ENCODE results near the gene KANSL1.

KANSL1 gene

DNA sequence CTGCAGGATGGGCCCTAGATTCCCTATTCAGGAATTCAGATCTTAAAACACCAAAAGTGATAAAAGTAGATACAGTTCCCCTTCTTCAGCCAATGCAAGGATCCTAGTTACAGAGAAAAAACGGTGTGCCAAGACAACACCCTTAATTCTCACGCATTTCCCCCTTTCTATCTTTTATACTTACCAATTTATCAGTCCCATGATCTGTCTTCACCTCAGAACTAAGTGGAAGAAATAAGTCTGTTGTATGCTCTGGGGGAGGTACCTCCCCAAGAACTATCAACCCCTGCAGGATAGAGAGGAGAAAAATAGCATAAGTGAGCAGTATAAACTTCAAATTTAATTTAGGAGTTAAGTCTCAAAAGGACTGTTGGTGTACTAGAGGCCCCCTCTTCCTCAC, 111.0 kb downstream of the KANSL1 start:
- DNase-seq (ENCODE audit: low read depth in 2 of 2, low spot score in 1 of 2): no peak

DNA sequence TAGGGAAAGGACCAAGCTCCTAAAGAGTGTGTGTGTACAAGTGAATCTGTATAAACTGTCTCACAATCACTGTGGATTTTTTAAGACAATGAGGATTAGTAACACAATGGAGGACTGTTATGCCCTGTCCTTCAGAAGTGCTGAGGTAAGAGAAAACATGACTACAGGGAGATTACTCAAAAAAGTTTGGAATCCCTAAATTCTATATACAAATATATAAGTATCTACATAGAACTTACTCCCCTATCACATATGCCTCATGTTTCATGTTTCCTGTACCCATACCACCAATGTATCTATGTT, 112.3 kb downstream of the KANSL1 start:
- no peak for DNase-seq (ENCODE audit: low read depth in 2 of 2, low spot score in 1 of 2)

DNA sequence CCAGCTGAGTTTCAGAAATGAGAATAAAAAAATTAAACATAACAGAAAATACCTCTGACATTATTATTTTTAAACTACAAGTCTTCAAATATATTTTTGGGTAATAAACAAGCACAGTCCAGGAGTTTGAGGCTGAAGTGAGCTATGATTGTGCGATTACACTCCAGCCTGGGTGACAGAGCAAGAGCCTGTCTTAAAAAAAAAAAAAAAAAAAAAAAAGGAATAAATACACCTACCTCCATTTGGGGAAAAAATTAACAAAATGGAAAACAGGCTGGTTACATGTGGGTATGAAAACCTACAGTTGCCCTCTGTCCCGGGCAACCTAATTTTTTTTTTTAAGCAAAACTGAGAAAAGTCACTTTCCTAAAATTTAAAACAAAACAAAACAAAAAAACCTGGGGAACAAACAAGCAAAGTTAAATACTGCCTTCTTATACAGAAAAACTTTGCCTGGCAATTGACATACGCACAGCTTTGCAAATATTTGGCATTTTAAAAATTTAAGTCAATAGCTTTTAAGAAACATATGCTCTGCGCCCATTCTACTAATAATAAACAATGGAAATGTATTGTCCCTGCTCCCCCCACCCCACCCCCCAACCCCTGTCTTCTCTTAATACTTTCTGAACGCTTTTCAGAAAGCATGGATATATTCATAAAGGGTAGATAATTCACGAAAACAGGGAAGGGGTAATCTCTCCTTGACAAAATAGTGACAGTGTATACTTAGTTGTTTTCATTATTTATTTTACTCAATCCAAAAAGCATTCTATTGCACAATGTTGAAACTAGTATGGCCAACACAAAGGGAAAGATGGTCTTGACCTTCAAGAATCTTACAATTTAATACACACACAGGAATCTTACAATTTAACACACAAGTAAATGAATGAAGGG, 112.9 kb downstream of the KANSL1 start:
- no peak for DNase-seq (ENCODE audit: low read depth in 2 of 2, low spot score in 1 of 2)

DNA sequence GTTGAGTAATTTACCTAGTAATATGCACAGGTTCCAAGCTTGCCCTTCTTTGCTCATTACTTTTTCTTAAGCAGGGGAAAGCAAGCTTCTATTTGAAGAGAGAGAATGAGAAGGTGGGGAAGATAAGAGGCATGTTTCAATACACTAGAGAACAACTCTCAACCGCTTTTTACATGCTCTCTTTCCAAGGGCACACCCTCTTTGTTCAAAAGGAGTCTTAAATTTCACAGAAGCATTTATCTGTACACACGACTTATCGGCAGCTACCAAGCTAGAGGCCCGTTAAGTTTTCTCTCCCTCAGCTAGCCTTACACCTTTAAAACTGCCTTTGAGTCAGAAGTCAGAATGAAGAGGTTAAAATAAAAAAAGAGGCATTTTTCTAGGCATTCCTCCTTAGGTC, 114.6 kb downstream of the KANSL1 start:
- no peak for DNase-seq (ENCODE audit: low read depth in 2 of 2, low spot score in 1 of 2)

DNA sequence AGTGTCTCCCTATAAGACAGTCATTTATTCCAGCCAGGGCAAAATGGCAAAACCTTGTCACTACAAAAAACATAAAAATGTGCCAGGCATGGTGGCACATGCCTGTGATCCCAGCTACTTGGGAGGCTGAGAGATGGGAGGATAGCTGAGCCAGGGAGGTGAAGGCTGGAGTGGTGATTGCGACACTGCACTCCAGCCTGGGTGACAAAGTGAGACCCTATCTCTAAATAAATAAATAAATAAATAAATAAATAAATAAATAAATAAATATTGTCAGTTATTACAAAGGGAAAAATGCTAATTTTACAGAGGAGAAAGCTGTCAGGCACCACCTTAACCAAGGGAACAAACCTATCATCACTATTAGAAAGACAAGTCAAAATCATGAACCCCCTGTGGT, 118.7 kb downstream of the KANSL1 start:
- no peak for DNase-seq (ENCODE audit: low read depth in 2 of 2, low spot score in 1 of 2)

DNA sequence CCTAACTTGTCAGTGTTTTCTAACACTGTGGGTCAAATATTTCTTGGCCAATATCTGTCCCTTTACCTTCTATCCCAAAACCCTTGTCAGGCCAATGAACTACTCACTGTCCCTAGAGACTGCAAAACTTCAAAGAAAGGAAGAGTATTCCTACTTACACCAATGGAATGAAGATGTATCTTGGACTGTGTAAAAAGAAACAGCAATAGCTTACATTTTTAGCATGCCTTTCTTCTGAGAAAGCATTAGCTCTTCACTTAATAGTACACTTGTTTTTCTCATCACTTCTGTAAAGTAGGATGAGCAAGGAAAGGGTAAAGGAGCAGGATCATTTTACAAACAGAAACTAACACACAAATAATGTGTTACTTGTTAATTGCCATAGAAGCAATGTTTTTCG, 120.2 kb downstream of the KANSL1 start:
- DNase-seq (ENCODE audit: low read depth in 2 of 2, low spot score in 1 of 2): no peak

DNA sequence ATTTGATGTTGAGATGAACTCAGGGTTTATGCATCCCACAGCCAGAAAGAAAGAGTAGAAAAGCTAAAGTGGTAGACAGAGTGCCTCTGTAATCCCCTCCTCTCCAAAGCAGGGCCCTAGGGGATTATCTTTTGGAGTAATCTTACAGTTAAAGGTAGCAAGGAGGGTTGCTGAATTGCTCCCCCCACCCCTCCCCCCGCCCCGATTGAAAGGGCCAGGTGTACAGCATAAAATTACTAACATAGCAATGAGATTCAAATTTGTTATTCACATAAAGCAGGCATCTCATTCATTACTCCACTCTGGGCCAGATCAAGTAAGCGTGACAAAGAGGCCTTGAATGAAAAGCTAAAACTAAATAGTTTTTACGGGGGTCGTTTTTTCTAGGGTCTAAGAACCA, 121.4 kb downstream of the KANSL1 start:
- no peak for DNase-seq (ENCODE audit: low read depth in 2 of 2, low spot score in 1 of 2)

DNA sequence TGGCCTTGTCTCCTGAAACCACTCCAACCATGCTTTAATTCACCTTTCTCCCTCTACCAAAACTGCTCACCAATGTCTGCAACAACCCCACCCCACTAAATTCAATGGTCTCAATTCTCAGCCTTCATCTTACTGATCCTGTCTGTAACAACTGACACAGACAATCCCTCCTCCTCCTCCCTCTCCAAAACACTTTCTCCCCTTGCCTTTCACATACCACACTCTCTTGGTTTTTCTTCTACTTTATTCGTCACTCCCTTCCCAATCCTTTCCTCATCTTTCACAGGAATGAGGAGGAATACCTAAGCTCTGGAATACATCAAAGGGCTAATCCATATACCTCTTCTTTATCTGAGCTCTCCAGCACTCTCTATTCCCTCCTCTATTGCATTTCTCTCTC, 128.8 kb downstream of the KANSL1 start:
- DNase-seq (ENCODE audit: low read depth in 2 of 2, low spot score in 1 of 2): no peak

DNA sequence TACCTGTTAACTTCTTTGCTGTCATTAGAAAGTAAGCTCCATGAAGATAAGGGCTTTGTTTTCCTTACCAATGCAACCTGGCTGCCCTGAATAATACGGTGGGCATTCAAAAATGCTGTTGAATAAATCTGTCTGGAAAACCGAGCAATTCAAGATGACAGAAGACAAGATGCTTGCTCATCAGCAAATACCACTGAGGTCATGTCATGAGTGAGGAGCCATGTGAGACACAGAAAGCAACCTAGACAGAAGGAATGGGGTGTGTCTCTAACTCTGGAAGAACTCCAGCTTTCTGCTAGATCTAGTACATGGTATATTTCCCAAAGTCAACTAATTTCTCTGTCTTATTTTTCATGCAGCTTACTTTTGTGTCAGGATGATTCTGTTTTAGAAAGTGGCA, 130.0 kb downstream of the KANSL1 start:
- no peak for DNase-seq (ENCODE audit: low read depth in 2 of 2, low spot score in 1 of 2)

DNA sequence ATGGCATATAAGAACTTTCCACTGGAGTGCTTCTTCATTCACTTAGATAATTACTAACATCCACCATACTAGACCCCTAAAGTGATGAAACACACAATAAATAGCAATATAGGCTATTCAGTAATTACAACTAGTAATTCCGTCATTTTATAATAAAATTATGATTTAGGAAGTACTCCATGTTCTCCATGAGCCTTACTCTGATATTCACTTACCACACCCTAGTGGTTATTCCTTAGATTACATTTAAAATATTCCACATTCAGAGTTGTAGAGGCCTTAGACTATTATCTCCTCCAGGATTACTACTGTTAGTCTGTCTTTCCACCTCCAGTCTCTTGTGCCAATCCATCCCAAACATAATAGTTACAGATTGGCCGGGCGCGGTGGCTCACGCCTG, 131.8 kb downstream of the KANSL1 start:
- DNase-seq (ENCODE audit: low read depth in 2 of 2, low spot score in 1 of 2): no peak

DNA sequence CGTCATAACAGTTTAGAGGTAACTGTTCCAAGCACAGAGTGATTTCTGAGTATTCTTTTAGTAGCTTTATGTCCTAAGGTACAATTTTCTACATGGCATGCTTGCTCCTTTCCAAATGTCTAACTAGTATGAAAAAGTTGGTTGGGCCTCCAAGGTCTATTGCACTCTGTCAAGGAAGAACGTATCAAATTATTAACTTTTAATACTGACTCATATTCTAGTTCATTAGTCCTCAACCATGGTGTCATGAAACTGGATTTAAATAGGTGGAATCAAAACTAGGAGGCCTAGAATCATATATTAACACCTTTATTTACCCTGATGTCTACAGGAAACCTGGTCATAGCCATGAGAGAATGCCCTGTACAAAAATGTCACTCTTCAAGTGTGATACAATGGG, 132.8 kb downstream of the KANSL1 start:
- no peak for DNase-seq (ENCODE audit: low read depth in 2 of 2, low spot score in 1 of 2)

DNA sequence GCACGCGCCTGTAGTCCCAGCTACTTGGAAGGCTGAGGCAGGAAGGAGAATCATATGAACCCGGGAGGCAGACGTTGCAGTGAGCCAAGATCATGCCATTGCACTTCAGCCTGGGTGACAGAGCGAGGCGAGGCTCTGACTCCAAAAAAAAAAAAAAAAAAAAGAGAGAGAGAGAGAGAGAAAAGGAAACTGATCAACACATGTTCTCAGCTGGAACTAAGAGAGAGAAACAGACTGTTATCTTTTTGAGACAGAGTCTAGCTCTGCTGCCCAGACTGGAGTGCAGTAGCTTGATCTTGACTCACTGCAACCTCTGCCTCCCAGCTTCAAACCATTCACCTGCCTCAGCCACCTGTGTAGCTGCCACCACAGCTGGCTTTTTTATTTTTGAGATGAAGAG, 133.7 kb downstream of the KANSL1 start:
- no peak for DNase-seq (ENCODE audit: low read depth in 2 of 2, low spot score in 1 of 2)

DNA sequence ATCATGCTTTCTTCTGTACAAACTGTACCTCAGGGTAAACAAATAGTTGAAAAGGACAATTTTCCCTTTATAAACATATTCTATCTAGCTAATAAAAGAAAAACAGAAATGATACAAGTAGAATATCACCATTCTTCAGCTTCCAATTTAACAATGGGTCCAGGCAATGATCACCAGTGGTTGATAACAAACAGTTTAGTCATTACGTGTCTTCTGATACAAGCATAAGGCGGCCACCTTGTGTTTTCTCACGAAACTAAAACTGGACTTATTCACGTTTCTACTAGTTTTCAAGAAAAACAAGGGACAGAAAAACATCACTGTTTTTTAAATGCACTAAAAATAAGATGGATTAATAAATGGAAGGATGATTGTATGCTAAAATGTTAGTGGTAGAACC, 135.9 kb downstream of the KANSL1 start:
- no peak for DNase-seq (ENCODE audit: low read depth in 2 of 2, low spot score in 1 of 2)

DNA sequence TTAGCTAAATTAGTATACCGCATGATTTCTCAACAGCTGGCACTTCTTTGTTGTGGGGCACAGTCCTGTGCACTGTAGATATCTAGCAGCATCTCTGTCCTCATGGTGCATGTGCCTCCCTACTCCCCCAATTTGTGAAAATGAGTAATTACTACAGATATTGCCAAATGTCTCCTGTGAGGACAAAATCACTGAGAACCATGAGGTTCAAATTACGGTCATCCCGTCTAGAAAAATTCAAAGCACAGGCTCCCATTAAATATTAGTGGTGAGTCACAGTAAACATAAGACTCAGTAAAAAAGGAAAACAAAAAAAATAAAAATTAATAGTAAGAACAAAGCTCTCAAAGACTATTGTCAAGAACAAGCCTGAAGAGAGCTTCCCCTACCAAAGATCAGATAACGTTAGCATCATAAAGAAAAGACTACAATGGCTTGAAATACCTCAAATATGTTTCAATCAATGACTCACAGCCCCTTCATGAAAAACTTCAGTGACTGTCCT, 136.4 kb downstream of the KANSL1 start:
- no peak for DNase-seq (ENCODE audit: low read depth in 2 of 2, low spot score in 1 of 2)

DNA sequence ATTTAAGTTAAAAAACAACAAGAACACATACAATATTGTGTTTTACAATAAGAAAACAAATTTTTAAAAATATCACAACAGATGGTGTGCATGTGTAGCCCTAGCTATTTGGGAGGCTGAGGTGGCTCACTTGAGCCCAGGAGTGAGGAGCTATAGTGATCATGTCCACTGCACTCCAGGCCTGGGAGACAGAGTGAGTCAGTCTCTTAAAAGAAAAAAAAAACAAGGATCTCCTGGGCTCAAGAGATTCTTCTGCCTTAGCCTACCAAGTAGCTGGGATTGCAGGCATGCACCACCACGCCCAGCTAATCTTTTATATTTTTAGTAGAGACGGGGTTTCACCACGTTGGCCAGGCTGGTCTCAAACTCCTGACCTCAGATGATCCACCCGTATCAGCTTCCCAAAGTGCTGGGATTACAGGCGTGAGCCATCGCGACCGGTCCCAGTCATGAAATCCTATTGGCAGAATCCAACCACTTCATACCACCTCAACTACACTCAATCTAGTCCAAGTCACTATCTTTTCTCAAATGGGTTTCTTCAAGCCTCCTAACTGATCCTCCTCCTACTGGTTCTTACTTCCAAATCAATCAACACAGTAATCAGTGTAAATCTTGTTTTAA, 139.2 kb downstream of the KANSL1 start:
- no peak for DNase-seq (ENCODE audit: low read depth in 2 of 2, low spot score in 1 of 2)

DNA sequence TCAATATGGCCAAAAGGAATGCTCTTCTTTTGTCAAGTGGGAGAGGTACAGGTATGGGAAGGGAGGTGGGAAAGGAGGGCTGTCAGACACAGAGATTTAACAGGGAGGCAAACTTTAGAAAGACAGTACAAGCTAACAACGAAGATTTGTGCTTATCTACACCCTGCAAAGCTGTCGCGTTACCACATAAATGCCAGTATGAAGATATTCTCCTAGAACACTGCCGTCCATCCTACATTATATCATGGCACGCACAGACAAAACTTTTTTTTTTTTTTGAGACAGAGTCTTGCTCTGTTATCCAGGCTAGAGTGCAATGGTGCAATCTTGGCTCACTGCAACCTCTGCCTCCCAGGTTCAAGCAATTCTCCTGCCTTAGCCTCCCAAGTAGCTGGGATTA, 143.6 kb downstream of the KANSL1 start:
- no peak for DNase-seq (ENCODE audit: low read depth in 2 of 2, low spot score in 1 of 2)

DNA sequence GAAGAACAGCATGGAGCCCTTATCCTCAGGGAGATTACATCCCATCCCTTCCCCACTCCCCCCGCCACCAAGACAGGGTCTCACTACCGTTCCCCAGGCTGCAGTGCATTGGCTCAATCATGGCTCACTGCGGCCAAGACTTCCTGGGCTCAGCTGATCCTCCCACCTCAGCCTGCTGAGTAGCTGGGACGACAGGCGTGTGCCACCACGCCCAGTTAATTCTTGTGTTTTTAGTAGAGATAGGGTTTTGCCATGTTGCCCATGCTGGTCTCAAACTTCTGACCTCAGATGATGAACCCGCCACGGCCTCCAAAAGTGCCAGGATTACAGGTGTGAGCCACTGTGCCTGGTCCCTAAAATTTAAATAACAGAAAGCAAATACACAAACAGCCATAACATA, 145.4 kb downstream of the KANSL1 start:
- DNase-seq (ENCODE audit: low read depth in 2 of 2, low spot score in 1 of 2): no peak

DNA sequence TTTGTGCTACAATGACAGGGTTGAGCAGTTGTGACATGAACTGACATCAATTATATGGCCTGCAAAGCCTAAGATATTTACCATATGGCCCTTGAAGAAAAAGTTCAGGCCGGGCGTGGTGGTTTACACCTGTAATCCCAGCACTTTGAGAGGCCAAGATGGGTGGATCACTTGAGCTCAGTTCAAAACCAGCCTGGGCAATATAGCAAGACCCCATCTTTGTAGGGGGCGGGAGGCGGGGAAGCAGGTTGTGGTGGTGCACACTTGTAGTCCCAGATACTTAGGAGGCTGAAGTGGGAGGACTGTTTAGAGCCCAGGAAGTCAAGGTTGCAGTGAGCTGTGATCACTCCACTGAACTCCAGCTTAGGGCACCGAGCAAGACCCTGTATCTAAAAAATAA, 145.8 kb downstream of the KANSL1 start:
- DNase-seq (ENCODE audit: low read depth in 2 of 2, low spot score in 1 of 2): no peak

DNA sequence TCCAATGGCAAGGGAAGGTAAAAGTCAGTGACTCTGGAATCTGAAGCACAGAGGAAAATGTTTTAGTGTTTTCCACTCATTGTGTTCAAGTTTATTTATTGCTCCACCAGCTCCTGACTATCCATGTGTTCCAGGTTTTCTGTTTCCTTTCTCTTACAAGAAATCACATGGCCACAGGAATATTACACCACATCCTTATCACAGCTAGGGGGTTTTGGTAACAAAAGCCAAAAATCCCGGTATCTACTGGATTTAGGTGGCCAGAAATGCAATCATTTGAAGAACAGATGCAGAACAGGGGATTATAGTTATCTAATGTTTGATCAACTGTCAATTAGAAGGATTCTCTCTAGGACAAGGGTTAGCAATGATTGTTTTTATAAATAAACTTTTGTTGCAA, 146.3 kb downstream of the KANSL1 start:
- no peak for DNase-seq (ENCODE audit: low read depth in 2 of 2, low spot score in 1 of 2)

DNA sequence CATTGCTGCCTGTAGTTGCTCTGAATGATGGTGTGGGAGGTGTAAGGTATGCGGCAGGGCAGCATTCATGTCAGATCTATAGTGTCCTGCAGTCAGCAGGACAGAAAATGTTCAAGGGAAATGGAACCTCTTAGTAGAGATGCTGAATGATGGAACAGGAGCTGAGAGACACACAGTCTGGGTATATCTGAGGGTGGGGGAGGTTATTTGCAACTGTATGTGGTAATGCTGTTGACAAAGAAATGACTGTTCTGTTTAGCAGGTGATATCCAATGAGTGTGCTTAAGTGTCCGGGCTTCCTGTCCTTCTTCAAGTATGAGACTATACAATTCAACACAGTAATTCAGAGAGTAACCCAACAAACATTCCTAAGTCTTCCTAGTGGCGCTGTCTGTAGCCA, 147.6 kb downstream of the KANSL1 start:
- DNase-seq (ENCODE audit: low read depth in 2 of 2, low spot score in 1 of 2): no peak

DNA sequence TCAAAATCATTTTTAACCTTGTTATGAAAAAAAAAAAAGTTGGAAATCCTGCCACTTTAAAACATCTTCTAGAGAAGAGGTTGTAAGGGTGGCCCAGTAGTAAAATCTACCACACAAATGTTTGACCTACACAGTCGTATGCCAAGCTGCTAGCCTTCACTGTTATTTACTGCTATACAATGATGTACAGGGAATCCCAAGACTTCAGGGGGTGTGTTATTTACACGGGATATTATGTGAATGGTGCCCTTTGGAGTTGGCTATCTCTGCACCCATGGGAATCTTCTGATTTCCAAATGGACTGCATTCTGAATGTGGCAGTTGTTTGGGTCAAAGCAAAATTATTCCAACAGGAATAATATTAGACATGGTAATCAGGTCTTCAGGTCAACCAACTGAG, 148.2 kb downstream of the KANSL1 start:
- DNase-seq (ENCODE audit: low read depth in 2 of 2, low spot score in 1 of 2): no peak

DNA sequence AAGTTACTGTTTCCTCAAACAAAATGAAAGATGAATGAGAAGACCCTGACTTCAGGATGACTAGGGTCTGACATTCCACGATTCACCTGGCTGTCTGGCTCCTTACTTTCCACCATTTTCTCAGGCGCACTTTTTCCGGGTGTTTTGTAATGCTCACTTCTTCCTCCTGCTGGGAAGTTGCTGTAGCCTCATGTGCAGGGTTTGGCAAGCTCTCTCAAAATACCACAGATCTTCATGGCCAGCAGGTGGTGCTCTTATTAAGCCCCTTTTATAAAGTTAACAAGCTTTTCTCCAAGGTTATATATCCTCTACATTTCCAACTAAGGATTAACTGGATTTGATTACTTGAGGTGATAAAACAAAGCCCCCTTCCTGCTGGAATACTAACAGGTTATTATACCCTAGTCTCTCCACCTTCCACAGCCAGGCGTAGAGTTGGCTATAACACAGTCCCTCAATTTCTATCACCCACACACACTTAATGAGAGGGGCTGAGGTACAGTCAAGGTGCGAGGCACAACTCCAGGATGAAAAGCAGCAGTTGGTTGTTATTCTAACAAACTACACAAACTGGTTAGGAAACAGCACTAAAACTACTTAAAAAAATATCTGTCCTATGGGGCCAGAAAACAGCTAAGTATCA, 148.8 kb downstream of the KANSL1 start:
- peak; percentile 18 to 23 for DNase-seq (ENCODE audit: low read depth in 2 of 2, low spot score in 1 of 2)

All from stimulated activated CD8-positive, alpha-beta memory T cell treated with anti-CD3 and anti-CD28 coated beads, Interleukin-4, amount 100 ng/mL, for 4 hours (primary cell).